Amniotic epithelial cell (primary cell): Measurements from ENCODE around the gene WAPL.
"Not testable (repeated sequence)": the region's sequence is repeated elsewhere in the genome, so short reads cannot be mapped to it uniquely, and the experiment has no call there.

Experiments used
- DNase-seq: peaks from one replicate; pipeline ENCODE4 v3.0.0-alpha.2; 2010; ENCODE audit warnings: low read depth

WAPL gene

DNA sequence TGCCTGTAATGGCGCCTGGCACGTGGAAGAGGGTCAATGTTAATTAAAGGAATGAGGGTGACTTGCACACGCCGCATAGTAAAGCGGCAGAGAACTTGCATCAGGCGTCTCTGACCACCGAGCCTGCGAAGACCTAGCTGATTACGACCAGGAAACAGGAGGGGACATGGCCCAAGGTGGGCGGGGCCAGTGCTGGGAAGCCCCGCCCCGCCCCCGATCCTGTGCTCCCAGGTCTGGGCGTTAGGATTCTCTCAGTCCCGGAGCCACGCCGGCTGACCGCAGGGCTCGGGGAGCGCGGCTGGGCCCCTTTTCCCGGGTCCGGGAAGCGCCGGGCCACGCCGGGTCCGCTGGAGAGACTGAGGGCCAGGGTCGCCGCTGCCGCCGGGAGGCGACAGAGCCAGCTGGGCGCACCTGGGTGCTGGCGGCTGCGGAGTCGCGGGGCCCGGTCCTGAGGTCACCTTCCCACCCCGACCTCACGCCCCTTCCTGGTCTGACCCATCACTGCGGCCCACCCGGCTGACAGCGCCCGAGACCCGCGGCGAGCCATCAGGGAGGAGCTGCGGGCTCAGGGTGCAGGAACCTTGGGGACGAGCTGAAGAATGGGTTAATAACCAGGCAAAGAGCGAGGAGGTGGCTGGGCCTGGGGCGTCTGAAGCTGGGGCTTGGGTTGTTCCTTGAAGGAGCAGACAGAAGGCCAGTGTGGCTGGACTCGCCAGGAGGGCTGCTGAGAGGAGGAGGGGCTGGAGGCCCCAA, 132.0 kb downstream of the WAPL start:
- DNase-seq, result peak; percentile 21

DNA sequence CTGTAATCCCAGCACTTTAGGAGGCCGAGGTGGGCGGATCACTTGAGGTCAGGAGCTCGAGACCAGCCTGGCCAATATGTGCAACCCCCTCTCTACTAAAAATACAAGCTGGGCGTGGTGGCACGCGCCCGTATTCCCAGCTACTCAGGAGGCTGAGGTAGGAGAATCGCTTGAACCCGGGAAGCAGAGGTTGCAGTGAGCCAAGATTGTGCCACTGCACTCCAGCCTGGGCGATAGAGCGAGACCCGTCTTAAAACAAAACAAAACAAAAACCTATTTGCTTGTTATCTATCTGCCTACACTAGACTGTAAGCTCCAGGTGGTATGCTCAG, 132.5 kb downstream of the WAPL start:
- not testable (repeated sequence) for DNase-seq

DNA sequence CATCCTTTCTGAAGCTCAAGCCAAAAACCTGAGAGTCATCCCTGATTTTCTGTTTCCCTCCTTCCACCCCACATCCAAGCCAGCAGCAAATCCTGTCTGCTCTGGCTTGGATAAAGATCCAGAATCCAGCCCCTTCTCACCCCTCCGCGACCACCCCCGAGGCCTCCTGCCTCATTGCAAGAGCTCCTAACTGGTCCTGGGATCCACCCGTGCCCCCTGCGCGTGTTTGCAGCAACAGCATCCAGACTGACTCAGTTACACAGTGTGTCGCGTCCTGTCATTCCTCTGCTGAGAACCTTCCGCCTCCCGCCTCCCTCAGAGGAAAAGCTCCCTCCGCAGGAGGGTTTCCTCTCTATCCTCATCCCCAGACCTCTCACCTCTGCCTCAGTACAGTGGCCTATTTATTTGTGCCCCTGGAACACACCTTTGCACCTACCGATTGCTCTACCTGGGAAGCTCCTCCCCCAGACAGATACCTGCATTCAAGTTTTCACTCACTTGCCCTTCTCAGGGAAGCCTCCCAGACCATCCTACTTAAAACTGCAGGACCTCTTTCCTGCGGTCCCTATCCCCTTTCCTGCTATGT, 133.4 kb downstream of the WAPL start:
- DNase-seq, result no peak

DNA sequence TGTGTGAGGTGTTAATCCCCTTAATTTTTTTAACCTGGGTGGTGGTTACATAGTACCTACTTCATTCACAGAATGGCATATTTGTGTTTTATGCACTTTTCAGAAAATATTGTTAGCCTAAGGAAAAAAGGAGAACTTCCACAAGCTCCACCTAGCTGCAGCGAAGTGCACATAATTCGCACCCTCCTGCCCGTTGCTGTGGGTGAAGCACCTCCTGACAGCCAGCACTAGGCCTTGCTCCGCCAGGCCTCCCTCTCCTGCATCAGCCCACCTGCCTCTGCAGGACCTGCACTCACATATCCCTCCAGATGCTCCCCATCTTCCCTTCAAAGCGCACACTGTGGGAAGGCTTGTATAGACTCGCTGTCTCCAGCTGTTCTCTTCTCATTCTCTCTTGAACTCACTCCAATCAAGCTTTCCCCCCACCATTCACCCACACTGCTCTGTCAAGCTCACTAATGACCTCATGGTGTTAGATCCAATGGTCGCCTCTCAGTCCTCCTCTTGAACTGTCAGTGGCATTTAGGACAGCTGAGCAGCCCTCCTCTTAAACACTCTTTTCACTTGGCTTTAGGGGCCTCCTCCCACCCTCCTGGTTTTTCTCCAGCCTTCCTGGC, 134.3 kb downstream of the WAPL start:
- DNase-seq, result no peak

DNA sequence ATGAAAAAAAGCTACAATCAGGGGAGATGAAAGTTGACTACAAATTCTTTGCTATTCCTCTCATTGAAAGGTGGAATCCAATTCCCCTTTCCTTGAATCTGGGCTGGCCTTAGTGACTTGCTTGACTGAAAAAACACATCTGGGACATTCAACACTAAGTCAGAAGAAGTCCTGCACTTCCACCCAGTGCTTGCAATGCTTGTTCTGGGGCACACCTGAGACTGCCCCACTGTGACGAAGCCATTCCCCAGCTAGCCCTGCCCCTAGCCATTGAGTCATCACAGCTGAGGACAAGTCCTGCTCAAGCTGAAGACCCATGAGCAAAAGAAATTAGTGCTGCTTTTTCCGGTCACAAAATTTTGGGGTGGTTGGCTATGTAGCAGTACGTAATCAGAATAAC, 135.8 kb downstream of the WAPL start:
- no peak for DNase-seq
